CD4-positive, alpha-beta T cell treated with Interleukin-4 for 1 hour (primary cell): ENCODE results near the gene MRPS35.

Experiments
- DNase-seq, 2 donors: peaks; one replicate each; pipeline ENCODE4 v3.0.0-alpha.2; 2020 to 2022

MRPS35 gene

DNA sequence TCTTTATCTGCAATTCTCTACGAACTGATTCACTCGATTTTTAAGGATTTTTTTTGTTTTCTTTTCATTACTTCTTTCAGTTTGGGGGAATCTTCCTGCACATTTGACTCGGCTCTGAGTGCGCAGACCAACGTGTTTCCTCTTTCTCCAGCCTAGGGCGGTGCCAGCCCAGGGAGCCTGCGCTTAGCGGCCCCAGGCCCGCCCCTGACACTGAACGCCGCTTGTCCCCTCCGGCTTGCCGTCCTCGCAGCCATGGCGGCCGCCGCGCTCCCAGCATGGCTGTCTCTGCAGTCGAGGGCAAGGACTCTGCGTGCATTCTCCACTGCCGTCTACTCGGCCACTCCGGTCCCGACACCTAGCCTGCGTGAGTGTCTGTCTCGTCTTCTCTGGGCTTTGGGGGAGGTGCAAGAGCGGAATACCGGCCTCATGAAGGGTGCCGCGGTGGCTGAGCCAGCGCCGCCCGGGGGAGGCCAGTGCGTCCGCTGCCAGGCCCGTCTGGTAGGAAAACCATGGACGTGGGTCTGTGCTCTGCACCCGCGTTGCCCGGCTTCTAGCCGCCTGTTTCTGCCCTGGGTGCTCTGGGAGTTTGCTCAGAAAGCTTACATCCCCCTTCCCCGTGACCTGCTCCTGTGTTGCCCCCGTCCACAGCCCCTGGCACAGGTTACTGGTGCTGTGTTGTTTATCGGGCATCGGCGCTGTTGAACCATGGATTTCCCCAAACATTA lies at the start of gene MRPS35:
Gene MRPS35 (plus strand): TSS at position 241 of the 725 bp plus-strand sequence. CDS start 12 bp downstream, at position 253.
- peak; percentile 90 to 92 for DNase-seq

GRCh38 chr12:27665704-27666103 lies 44.9 kb upstream of the MRPS35 start:
- no peak for DNase-seq

DNA sequence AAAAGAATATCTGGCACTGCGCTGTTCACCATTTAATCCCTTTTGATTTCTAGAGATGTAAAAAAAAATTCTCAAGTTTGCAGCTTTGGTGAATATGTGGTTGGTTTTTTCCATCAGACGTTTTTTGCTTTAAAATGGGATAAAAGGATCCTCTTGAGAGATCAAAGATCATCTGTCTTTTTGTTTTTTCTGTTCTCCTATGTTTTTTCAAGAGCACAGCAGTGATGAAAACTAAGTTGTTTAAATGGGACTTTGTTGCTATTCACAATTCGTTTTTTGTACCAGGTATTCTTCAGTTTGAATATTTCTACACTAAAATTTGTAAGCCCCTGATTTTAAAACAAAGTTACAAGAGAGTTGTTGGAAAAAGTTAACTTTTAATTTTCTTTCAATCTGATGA lies 44.1 kb upstream of the MRPS35 start:
- no peak for DNase-seq

DNA sequence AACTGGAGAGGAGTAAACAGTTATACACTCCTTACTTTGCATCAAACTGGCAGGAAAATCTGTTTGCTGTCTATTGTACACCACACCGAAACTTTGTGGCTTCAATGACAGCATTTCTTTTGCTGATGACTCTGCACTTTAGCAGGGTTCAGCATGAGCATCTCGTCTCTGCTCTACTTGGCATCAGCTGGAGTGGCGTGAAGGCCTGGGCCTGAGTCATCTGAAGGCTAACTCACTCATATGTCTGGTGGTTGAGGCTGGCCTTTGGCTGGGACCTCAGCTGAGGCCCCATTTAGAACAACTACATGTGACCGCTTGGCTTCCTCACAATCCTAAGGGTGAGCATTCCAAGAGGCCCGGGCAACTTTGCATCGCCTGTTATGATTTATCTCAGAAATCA lies 43.1 kb upstream of the MRPS35 start:
- DNase-seq, result no peak

DNA sequence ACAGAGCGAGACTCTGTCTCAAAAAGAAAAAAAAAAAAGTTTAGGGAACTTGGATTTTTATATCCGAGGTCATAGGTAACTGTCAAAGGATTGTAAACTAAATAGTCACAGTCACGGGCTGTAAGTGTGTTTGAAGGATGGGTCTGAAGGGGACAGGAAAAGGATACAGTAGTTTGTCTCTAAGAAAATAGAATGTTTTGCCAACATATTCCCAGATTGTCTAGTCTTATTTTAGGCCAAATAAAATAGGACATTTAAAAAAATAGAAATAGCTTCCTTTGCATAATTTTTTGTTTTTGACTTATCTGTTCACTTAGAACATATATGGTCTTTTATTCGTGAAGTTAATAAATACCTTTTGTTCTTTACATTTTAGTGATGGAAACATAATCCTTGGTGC lies 38.6 kb upstream of the MRPS35 start:
- DNase-seq, result no peak

GRCh38 chr12:27672643-27673042 lies 38.0 kb upstream of the MRPS35 start:
- DNase-seq, result no peak

DNA sequence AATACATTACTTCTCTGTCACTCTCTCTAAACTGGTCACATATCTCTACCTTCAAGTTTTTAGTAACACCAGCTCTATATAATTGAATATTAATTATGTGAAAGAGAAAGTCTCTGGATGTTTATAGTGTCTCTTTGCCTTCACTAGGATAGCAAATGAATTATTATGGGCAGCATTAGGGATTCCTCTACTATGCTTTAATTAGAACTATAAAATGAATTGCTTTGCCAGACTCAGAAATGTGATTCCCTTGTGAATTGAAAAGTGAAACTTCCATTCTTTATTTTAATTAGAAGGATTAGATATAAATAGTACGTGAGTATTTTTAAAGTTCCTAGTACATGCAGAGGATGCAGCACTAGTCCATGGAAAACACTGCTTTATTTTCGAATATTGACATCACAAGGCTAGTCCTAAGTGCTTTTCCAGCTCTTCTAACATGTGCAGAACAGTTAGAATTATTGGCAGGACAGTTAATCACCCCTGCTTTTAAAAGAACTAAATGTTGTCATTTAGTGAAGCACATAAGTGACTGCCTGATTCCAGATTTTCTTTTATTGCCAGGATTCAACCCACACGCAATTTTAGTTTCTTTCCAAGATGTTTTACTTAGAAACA lies 37.4 kb upstream of the MRPS35 start:
- DNase-seq, result no peak

DNA sequence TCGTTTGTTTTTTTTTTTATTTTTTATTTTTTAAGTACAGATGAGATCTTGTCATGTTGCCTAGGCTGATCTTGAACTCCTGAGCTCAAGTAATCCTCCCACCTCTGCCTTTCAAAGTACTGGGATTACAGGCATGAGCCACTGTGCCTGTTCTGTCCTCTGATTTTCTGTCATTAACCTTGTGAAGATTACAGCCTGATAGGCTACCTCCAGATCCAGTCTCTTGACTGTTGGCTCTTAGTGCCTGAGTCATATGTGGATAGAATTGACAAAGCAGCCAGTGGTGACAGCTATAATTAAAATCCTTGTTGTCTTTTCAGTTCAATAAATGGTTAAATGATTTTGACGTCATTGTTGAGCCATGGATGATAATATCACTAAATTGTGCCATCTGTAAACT lies 35.6 kb upstream of the MRPS35 start:
- no peak for DNase-seq

DNA sequence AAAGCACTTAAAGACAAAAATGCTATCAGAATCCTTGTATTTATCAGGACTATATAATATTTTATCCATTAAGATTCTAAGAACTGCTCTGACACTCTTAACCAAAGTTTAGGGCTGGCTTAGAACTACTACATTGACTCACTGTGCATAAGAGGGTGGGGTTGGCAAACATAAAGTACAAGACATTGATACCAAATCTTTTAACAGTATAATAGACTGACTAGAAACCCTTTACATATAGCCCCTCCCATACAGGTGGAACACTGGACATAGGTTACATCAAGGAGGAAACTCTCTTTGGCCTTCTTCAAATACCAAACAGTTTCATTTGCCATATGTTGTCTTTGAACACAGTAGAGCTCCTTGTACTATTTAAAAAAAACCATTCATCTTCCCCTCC lies 30.0 kb upstream of the MRPS35 start:
- DNase-seq, result no peak

- no peak for DNase-seq
Measured at GRCh38 chr12:27682534-27682933, 28.1 kb upstream of the MRPS35 start.

GRCh38 chr12:27685274-27685673 lies 25.4 kb upstream of the MRPS35 start:
- DNase-seq, result no peak

- DNase-seq, result no peak
Measured at GRCh38 chr12:27686147-27686546, 24.5 kb upstream of the MRPS35 start.

DNA sequence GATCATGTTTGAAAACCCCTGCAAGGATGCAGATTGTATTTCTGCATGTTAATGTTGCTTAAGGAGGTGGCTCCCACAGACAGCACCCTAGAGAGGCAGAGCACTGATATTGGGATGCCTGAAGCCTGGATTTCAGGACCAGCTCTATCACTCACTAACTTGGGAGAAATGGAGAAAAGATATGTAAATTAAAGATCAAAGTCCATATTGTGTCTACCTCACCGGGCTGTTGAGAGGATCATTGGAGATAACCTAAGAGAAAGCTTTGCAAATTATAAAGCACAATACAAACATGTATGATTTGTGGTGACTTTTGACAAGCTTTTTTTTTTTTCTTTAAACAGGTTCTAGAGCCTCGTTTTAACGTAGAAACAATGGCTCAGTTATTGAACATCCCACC lies 22.0 kb upstream of the MRPS35 start:
- no peak for DNase-seq

- no peak for DNase-seq
Measured at GRCh38 chr12:27689558-27690180, 21.0 kb upstream of the MRPS35 start.

GRCh38 chr12:27693403-27693802 lies 17.2 kb upstream of the MRPS35 start:
- DNase-seq, result no peak

GRCh38 chr12:27695556-27696292 lies 14.9 kb upstream of the MRPS35 start:
- no peak for DNase-seq

GRCh38 chr12:27696293-27696652 lies 14.4 kb upstream of the MRPS35 start, which contains the start of gene REP15:
Gene REP15 (plus strand): TSS chr12:27696447. CDS start chr12:27696563, 116 bp downstream.
- no peak for DNase-seq

GRCh38 chr12:27696864-27697564 lies 13.6 kb upstream of the MRPS35 start:
- DNase-seq, result no peak

DNA sequence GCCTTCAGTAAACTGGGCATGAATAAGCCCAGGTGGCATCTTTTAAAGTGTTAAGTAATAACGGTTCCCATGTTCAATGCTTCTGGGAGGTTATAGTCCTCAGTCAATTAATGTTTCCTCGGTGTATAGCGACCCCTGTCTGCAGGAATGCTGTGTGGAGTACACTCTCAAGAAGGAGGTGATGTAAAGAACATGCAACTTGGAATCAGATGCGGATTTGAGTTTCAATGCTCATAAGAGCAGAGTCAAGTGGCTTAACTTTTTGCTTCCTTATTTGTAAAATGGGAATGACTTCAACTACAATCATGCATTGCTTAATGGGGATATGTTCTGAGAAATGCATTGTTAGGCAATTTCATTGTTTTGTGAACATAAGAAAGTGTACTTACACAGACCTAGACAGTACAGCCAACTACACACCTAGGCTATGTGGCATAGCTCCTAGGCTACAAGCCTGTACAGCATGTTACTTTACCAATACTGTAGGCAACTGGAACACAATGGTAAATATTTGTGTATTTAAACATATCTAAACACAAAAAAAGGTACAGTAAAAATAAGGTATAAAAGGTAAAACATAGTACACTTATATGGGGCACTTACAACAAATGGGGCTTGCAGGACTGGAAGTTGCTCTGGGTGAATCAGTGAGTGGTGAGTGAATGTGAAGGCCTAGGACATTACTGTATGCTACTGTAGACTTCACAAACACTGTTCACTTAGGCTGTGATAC lies 6.7 kb upstream of the MRPS35 start:
- peak; percentile 59 to 73 for DNase-seq

- no peak for DNase-seq
Measured at GRCh38 chr12:27705263-27705662, 5.4 kb upstream of the MRPS35 start.

DNA sequence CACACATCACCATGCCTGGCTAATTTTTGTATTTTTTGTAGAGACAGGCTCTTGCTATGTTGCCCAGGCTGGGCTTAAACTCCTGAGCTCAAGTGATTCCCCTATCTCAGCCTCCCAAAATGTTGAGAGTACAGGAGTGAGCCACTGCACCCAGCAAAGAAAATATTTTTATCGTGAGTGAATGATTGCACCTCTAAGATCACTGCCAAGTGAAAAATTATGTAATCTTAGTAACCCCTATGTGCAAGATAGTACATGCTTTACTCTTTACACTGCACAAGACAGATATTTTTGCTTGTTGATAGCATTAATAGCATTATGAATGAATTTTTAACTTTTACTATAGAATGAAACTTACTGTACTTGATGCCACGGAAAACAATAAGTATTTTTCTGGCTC lies 3.4 kb upstream of the MRPS35 start:
- no peak for DNase-seq
